HepG2 (cell line): ENCODE measurements around the gene STRN3. TPM values are rescaled to one million over a fixed set of nuclear protein-coding genes. Genes with fewer than 3 reads are reported as not detected.

Experiments
- ARID2 ChIP-seq: sonication (generic); formaldehyde crosslinking; IDR thresholded peaks from 2 replicates; pipeline ENCODE4 v1.8.1; 2022; ENCODE audit warnings: mild to moderate bottlenecking, missing genetic modification reagents, borderline replicate concordance
- JUNB ChIP-seq: sonication (generic); formaldehyde crosslinking; IDR thresholded peaks from 2 replicates; pipeline ENCODE4 v1.8.0; 2022; ENCODE audit warnings: missing genetic modification reagents, mild to moderate bottlenecking, borderline replicate concordance
- KDM2A ChIP-seq: sonication (generic); formaldehyde crosslinking; IDR thresholded peaks from 2 replicates; pipeline ENCODE4 v1.4.0; 2020; ENCODE audit warnings: low read depth, missing genetic modification reagents, borderline replicate concordance
- KMT2A ChIP-seq: sonication (generic); formaldehyde crosslinking; IDR thresholded peaks from 2 replicates; pipeline ENCODE4 v1.4.0; 2020; ENCODE audit warnings: missing genetic modification reagents
- MAFK ChIP-seq, 2 experiments: IDR thresholded peaks in 1 of 2; conservative IDR thresholded peaks in 1 of 2; 2 replicates each; pipeline ENCODE4 v1.6.1; 2011; ENCODE audit warnings: improper control_type of control experiment in 2 of 2, low read length in 2 of 2
- MED1 ChIP-seq: sonication (generic); formaldehyde crosslinking; IDR thresholded peaks from 2 replicates; pipeline ENCODE4 v1.4.0; 2020; ENCODE audit warnings: missing genetic modification reagents
- PHF8 ChIP-seq: sonication (generic); formaldehyde crosslinking; IDR thresholded peaks from 2 replicates; pipeline ENCODE4 v1.5.0; 2020; ENCODE audit warnings: missing genetic modification reagents
- RBM22 ChIP-seq: fragments of 200-400 bp; formaldehyde crosslinking; optimal IDR thresholded peaks from 2 replicates; pipeline ENCODE3; 2017; ENCODE audit warnings: mild to moderate bottlenecking, low read length, moderate library complexity
- REPIN1 ChIP-seq: sonication (generic); formaldehyde crosslinking; IDR thresholded peaks from 2 replicates; pipeline ENCODE4 v1.8.0; 2022; ENCODE audit warnings: missing genetic modification reagents, low read depth, mild to moderate bottlenecking, borderline replicate concordance
- SALL2 ChIP-seq: sonication (generic); formaldehyde crosslinking; IDR thresholded peaks from 2 replicates; pipeline ENCODE4 v1.8.1; 2023; ENCODE audit warnings: mild to moderate bottlenecking, missing genetic modification reagents, inconsistent platforms
- SYNCRIP ChIP-seq: fragments of 200-400 bp; formaldehyde crosslinking; IDR thresholded peaks from 2 replicates; pipeline ENCODE4 v1.6.1; 2018; ENCODE audit warnings: mild to moderate bottlenecking, low read depth, low read length; ENCODE audit not compliant: insufficient read depth
- ZFP1 ChIP-seq: IDR thresholded peaks from 2 replicates; pipeline ENCODE4 v1.6.1; 2016
- ZFYVE20 ChIP-seq: sonication (generic); formaldehyde crosslinking; IDR thresholded peaks from 2 replicates; pipeline ENCODE4 v1.8.0; 2023; ENCODE audit warnings: low read depth, mild to moderate bottlenecking, moderate library complexity, missing genetic modification reagents, borderline replicate concordance
- ZNF136 ChIP-seq: sonication (generic); formaldehyde crosslinking; IDR thresholded peaks from 2 replicates; pipeline ENCODE4 v1.8.1; 2022; ENCODE audit warnings: low read depth, mild to moderate bottlenecking, moderate library complexity, missing genetic modification reagents
- ZNF33A ChIP-seq: sonication (generic); formaldehyde crosslinking; IDR thresholded peaks from 2 replicates; pipeline ENCODE4 v1.5.1; 2020; ENCODE audit warnings: missing genetic modification reagents, mild to moderate bottlenecking, moderate library complexity, borderline replicate concordance
- ZNF605 ChIP-seq: sonication (generic); formaldehyde crosslinking; IDR thresholded peaks from 2 replicates; pipeline ENCODE4 v1.8.0; 2022; ENCODE audit warnings: mild to moderate bottlenecking, missing genetic modification reagents
- ZNF720 ChIP-seq: sonication (generic); formaldehyde crosslinking; IDR thresholded peaks from 2 replicates; pipeline ENCODE4 v1.4.0; 2020; ENCODE audit warnings: missing genetic modification reagents
- ZSCAN21 ChIP-seq: sonication (generic); formaldehyde crosslinking; IDR thresholded peaks from 2 replicates; pipeline ENCODE4 v1.8.0; 2022; ENCODE audit warnings: mild to moderate bottlenecking, missing genetic modification reagents, moderate library complexity, borderline replicate concordance
- polyA plus RNA-seq, 8 experiments: library from polyadenylated mRNA; depleted of rRNA in 3 of 8; stranded (reverse) in 7 of 8; unstranded in 1 of 8; fragments of >200 nt; fragmentation: Illumina TruSeq in 4 of 8; extraction: Trizol in 4 of 8; gene quantifications; 2 replicates each; pipeline versions ENCODE4 v1.2.1 to v1.2.3, GENCODE V29; 2011 to 2016; ENCODE audit warnings: low read depth in 4 of 8, missing spikeins in 1 of 8, mixed read lengths in 1 of 8; ENCODE audit not compliant: insufficient read depth in 1 of 8
- total RNA-seq, 5 experiments: library from RNA; depleted of rRNA; stranded (reverse); fragments of >200 nt; fragmentation: Illumina TruSeq; extraction: Trizol; gene quantifications; 2 replicates each; pipeline ENCODE4 v1.2.3, GENCODE V29; 2016; ENCODE audit warnings: low read depth in 1 of 5
- TF ChIP-seq, protein P1 (sequence below): IDR thresholded peaks from 2 replicates; pipeline ENCODE4 v1.6.1; 2012; ENCODE audit warnings: inconsistent platforms
- TF ChIP-seq, protein P2 (sequence below): fragments of 450-650 bp; IDR thresholded peaks from 2 replicates; pipeline ENCODE4 v1.6.1; 2017
- TF ChIP-seq, protein P3 (sequence below): sonication (generic); formaldehyde crosslinking; IDR thresholded peaks from 2 replicates; pipeline ENCODE4 v1.8.0; 2022; ENCODE audit warnings: mild to moderate bottlenecking, missing genetic modification reagents; ENCODE audit not compliant: insufficient replicate concordance
- TF ChIP-seq, protein P4 (sequence below): sonication (generic); formaldehyde crosslinking; IDR thresholded peaks from 2 replicates; pipeline ENCODE4 v1.4.0; 2020; ENCODE audit warnings: low read depth, mild to moderate bottlenecking, missing genetic modification reagents
- TF ChIP-seq, protein P5 (sequence below): sonication (generic); formaldehyde crosslinking; IDR thresholded peaks from 2 replicates; pipeline ENCODE4 v1.8.1; 2023; ENCODE audit warnings: mild to moderate bottlenecking, inconsistent platforms, moderate library complexity, missing genetic modification reagents, borderline replicate concordance

STRN3 gene
- total and polyA plus RNA-seq, 2 of the 13 experiments (the other 11 are each of a cell fraction or from before 2014, with no cell fraction given): 49.4 to 123 TPM

DNA sequence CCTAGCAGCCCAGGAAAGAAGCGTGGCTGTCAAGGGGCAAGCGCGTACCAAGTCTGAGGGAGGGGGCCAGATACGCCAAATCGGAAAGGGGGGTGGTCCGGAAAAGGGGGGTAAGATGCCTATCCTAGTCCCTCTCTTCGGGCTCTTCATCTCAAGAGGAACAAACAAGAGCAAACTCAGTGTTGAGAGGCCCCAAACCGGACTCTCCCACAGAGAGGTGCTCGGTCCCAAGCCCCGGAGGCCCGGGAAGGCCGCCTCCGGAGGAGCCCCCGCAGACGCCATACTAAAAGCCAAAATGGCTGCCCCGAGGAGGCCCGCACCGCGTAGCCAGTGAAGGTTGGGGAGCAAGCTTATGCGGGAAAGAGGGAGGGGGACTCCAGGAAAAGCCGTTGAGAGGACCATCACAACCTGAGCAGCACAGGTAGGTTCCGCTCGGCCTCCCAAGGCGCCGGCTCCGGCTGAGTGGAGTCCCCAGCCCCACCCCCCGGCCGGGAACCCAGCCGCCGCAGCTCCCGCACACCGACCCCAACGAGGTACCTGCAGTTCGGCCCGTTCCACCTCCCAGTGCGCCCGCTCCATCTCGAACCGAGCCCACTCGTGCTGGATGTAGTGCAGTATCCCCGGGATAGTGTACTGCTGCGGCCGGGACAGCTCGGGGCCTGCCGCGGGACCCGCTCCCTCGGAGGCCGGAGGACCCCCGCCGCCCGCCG lies 657 bp downstream of the STRN3 start, which contains the start of gene AP4S1 (continued):
- TF ChIP-seq, protein P1, sequence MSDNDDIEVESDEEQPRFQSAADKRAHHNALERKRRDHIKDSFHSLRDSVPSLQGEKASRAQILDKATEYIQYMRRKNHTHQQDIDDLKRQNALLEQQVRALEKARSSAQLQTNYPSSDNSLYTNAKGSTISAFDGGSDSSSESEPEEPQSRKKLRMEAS: no peak
- peak; percentile 92 for TF ChIP-seq ZNF33A (CRISPR knock-in tag)
- peak; percentile 94 for TF ChIP-seq PHF8
- no peak for TF ChIP-seq SYNCRIP
- TF ChIP-seq MAFK (conservative IDR thresholded peaks at IDR 0.05 in 1 of 2, IDR thresholded peaks at IDR 0.05 in 1 of 2; ENCODE audit: low read length in 2 of 2): no peak
- 0 out of 2 replicates have a peak, but pooled peaks have one; percentile 14 for TF ChIP-seq ZSCAN21
- TF ChIP-seq ZNF605 (CRISPR knock-in tag): peak; percentile 94; the same call in 1 of the 2 replicates
- no peak for TF ChIP-seq ARID2 (CRISPR knock-in tag)
- TF ChIP-seq ZFP1 (CRISPR knock-in tag): no peak
- no peak for TF ChIP-seq ZNF720 (CRISPR knock-in tag)
- peak; percentile 85; the same call in 1 of the 2 replicates for TF ChIP-seq KMT2A (CRISPR knock-in tag)
- TF ChIP-seq MED1 (CRISPR knock-in tag): 0 out of 2 replicates have a peak, but pooled peaks have one; percentile 26
- TF ChIP-seq SALL2 (CRISPR knock-in tag): 0 out of 2 replicates have a peak, but pooled peaks have one; percentile 5
- no peak for TF ChIP-seq JUNB (CRISPR knock-in tag)
- TF ChIP-seq, protein P2, sequence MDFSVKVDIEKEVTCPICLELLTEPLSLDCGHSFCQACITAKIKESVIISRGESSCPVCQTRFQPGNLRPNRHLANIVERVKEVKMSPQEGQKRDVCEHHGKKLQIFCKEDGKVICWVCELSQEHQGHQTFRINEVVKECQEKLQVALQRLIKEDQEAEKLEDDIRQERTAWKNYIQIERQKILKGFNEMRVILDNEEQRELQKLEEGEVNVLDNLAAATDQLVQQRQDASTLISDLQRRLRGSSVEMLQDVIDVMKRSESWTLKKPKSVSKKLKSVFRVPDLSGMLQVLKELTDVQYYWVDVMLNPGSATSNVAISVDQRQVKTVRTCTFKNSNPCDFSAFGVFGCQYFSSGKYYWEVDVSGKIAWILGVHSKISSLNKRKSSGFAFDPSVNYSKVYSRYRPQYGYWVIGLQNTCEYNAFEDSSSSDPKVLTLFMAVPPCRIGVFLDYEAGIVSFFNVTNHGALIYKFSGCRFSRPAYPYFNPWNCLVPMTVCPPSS: no peak
- TF ChIP-seq, protein P3, sequence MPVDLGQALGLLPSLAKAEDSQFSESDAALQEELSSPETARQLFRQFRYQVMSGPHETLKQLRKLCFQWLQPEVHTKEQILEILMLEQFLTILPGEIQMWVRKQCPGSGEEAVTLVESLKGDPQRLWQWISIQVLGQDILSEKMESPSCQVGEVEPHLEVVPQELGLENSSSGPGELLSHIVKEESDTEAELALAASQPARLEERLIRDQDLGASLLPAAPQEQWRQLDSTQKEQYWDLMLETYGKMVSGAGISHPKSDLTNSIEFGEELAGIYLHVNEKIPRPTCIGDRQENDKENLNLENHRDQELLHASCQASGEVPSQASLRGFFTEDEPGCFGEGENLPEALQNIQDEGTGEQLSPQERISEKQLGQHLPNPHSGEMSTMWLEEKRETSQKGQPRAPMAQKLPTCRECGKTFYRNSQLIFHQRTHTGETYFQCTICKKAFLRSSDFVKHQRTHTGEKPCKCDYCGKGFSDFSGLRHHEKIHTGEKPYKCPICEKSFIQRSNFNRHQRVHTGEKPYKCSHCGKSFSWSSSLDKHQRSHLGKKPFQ (CRISPR knock-in tag): no peak
- peak; percentile 76; the same call in 1 of the 2 replicates for TF ChIP-seq ZFYVE20
- TF ChIP-seq, protein P4, sequence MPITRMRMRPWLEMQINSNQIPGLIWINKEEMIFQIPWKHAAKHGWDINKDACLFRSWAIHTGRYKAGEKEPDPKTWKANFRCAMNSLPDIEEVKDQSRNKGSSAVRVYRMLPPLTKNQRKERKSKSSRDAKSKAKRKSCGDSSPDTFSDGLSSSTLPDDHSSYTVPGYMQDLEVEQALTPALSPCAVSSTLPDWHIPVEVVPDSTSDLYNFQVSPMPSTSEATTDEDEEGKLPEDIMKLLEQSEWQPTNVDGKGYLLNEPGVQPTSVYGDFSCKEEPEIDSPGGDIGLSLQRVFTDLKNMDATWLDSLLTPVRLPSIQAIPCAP (CRISPR knock-in tag): peak; percentile 93; the same call in 1 of the 2 replicates
- TF ChIP-seq REPIN1 (CRISPR knock-in tag): peak; percentile 58; the same call in 1 of the 2 replicates
- TF ChIP-seq KDM2A (CRISPR knock-in tag): peak; percentile 91
- TF ChIP-seq, protein P5, sequence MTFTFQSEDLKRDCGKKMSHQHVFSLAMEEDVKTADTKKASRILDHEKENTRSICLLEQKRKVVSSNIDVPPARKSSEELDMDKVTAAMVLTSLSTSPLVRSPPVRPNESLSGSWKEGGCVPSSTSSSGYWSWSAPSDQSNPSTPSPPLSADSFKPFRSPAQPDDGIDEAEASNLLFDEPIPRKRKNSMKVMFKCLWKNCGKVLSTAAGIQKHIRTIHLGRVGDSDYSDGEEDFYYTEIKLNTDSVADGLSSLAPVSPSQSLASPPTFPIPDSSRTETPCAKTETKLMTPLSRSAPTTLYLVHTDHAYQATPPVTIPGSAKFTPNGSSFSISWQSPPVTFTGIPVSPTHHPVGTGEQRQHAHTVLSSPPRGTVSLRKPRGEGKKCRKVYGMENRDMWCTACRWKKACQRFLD: peak; percentile 89; the same call in 1 of the 2 replicates
- peak; percentile 98 for TF ChIP-seq ZNF136 (CRISPR knock-in tag)
- no peak for TF ChIP-seq RBM22
